SK-N-SH treated with all-trans-retinoic acid at 6 μM for 48 hours (cell line): ENCODE measurements around the gene SDF4.

ENCODE experiments used
- ATAC-seq: fragments of 200-7000 bp; cut with Tn5 transposase; 3 replicates; pipeline ENCODE4 v1.9.1; 2020; ENCODE audit warnings: mild to moderate bottlenecking, moderate library complexity
- ARNTL ChIP-seq: fragments of 450-650 bp; formaldehyde crosslinking; IDR thresholded peaks from 2 replicates; pipeline ENCODE4 v1.5.0; 2020; ENCODE audit warnings: low read depth, mild to moderate bottlenecking, moderate library complexity, borderline replicate concordance
- BACH2 ChIP-seq: fragments of 250-450 bp; sonication (Bioruptor Pico); IDR thresholded peaks from 2 replicates; pipeline ENCODE4 v1.9.0; 2021; ENCODE audit warnings: mild to moderate bottlenecking, borderline replicate concordance
- CSDC2 ChIP-seq: fragments of 250-450 bp; sonication (Bioruptor Pico); IDR thresholded peaks from 2 replicates; pipeline ENCODE4 v1.5.0; 2020; ENCODE audit warnings: mild to moderate bottlenecking, moderate library complexity
- ESRRG ChIP-seq: fragments of 250-450 bp; sonication (Bioruptor Pico); IDR thresholded peaks from 2 replicates; pipeline ENCODE4 v1.6.1; 2021; ENCODE audit warnings: mild to moderate bottlenecking
- GLIS3 ChIP-seq: fragments of 250-450 bp; sonication (Bioruptor Pico); IDR thresholded peaks from 2 replicates; pipeline ENCODE4 v1.5.0; 2020; ENCODE audit warnings: mild to moderate bottlenecking, moderate library complexity
- ISL1 ChIP-seq: fragments of 250-450 bp; sonication (Bioruptor Pico); IDR thresholded peaks from 2 replicates; pipeline ENCODE4 v2.1.2; 2022; ENCODE audit warnings: mild to moderate bottlenecking, moderate library complexity
- OSR1 ChIP-seq: fragments of 250-450 bp; sonication (Bioruptor Pico); IDR thresholded peaks from 2 replicates; pipeline ENCODE4 v1.8.0; 2022; ENCODE audit warnings: moderate library complexity, mild to moderate bottlenecking, inconsistent platforms
- PPARA ChIP-seq: fragments of 250-450 bp; sonication (Bioruptor Pico); IDR thresholded peaks from 2 replicates; pipeline ENCODE4 v1.5.0; 2020; ENCODE audit warnings: mild to moderate bottlenecking, borderline replicate concordance
- RARB ChIP-seq: fragments of 250-450 bp; sonication (Bioruptor Pico); IDR thresholded peaks from 2 replicates; pipeline ENCODE4 v1.8.0; 2021; ENCODE audit warnings: mild to moderate bottlenecking, moderate library complexity
- SNAI2 ChIP-seq: fragments of 250-450 bp; sonication (Bioruptor Pico); IDR thresholded peaks from 2 replicates; pipeline ENCODE4 v1.5.0; 2020; ENCODE audit warnings: mild to moderate bottlenecking, moderate library complexity
- TCF4 ChIP-seq: fragments of 250-450 bp; sonication (Bioruptor Pico); IDR thresholded peaks from 2 replicates; pipeline ENCODE4 v1.8.0; 2021; ENCODE audit warnings: mild to moderate bottlenecking, moderate library complexity, borderline replicate concordance
- TOX ChIP-seq: fragments of 250-450 bp; sonication (Bioruptor Pico); IDR thresholded peaks from 2 replicates; pipeline ENCODE4 v1.8.0; 2021; ENCODE audit warnings: mild to moderate bottlenecking, moderate library complexity, borderline replicate concordance
- ZC3H10 ChIP-seq: fragments of 250-450 bp; sonication (Bioruptor Pico); IDR thresholded peaks from 2 replicates; pipeline ENCODE4 v1.5.1; 2021; ENCODE audit warnings: mild to moderate bottlenecking, moderate library complexity
- ZFP3 ChIP-seq: fragments of 250-450 bp; sonication (Bioruptor Pico); IDR thresholded peaks from 2 replicates; pipeline ENCODE4 v1.5.0; 2020; ENCODE audit warnings: mild to moderate bottlenecking, moderate library complexity
- ZFP30 ChIP-seq: fragments of 450-650 bp; formaldehyde crosslinking; IDR thresholded peaks from 2 replicates; pipeline ENCODE4 v1.5.0; 2022; ENCODE audit warnings: mild to moderate bottlenecking, moderate library complexity
- ZNF70 ChIP-seq: fragments of 450-650 bp; formaldehyde crosslinking; IDR thresholded peaks from 2 replicates; pipeline ENCODE4 v1.5.0; 2020; ENCODE audit warnings: mild to moderate bottlenecking, moderate library complexity
- ZNF8 ChIP-seq: fragments of 450-650 bp; formaldehyde crosslinking; IDR thresholded peaks from 2 replicates; pipeline ENCODE4 v1.5.0; 2020; ENCODE audit warnings: mild to moderate bottlenecking, moderate library complexity
- TF ChIP-seq, protein P1 (sequence below): fragments of 250-450 bp; sonication (Bioruptor Pico); IDR thresholded peaks from 2 replicates; pipeline ENCODE4 v1.8.0; 2020; ENCODE audit warnings: mild to moderate bottlenecking, moderate library complexity, borderline replicate concordance
- TF ChIP-seq, protein P2 (sequence below): fragments of 250-450 bp; sonication (Bioruptor Pico); IDR thresholded peaks from 2 replicates; pipeline ENCODE4 v1.5.1; 2020; ENCODE audit warnings: low read depth, mild to moderate bottlenecking, moderate library complexity
- TF ChIP-seq, protein P3 (sequence below): fragments of 250-450 bp; sonication (Bioruptor Pico); IDR thresholded peaks from 2 replicates; pipeline ENCODE4 v1.8.0; 2021; ENCODE audit warnings: low read depth, mild to moderate bottlenecking, moderate library complexity, borderline replicate concordance
- TF ChIP-seq, protein P4 (sequence below): fragments of 250-450 bp; sonication (Bioruptor Pico); IDR thresholded peaks from 2 replicates; pipeline ENCODE4 v1.5.0; 2020; ENCODE audit warnings: mild to moderate bottlenecking, moderate library complexity

SDF4 gene

GRCh38 chr1:1236176-1236763 lies 4.5 kb upstream of the SDF4 start:
- TF ChIP-seq ZNF8 (CRISPR knock-in tag) (no peak), RARB (CRISPR knock-in tag) (no peak), ARNTL (CRISPR knock-in tag) (no peak), PPARA (CRISPR knock-in tag) (no peak), CSDC2 (CRISPR knock-in tag) (no peak), TOX (CRISPR knock-in tag) (no peak), BACH2 (CRISPR knock-in tag) (no peak), ZNF70 (CRISPR knock-in tag) (no peak)
- TF ChIP-seq, all 23 proteins: peak for 0
- no peak for ATAC-seq

GRCh38 chr1:1235016-1235744 lies 3.4 kb upstream of the SDF4 start:
- no peak for ATAC-seq
- no peak for TF ChIP-seq ARNTL (CRISPR knock-in tag)
- TF ChIP-seq CSDC2 (CRISPR knock-in tag), result no peak
- TF ChIP-seq, protein P1, sequence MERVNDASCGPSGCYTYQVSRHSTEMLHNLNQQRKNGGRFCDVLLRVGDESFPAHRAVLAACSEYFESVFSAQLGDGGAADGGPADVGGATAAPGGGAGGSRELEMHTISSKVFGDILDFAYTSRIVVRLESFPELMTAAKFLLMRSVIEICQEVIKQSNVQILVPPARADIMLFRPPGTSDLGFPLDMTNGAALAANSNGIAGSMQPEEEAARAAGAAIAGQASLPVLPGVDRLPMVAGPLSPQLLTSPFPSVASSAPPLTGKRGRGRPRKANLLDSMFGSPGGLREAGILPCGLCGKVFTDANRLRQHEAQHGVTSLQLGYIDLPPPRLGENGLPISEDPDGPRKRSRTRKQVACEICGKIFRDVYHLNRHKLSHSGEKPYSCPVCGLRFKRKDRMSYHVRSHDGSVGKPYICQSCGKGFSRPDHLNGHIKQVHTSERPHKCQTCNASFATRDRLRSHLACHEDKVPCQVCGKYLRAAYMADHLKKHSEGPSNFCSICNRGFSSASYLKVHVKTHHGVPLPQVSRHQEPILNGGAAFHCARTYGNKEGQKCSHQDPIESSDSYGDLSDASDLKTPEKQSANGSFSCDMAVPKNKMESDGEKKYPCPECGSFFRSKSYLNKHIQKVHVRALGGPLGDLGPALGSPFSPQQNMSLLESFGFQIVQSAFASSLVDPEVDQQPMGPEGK (CRISPR knock-in tag), result no peak
- no peak for TF ChIP-seq ISL1 (CRISPR knock-in tag)
- TF ChIP-seq, protein P2, sequence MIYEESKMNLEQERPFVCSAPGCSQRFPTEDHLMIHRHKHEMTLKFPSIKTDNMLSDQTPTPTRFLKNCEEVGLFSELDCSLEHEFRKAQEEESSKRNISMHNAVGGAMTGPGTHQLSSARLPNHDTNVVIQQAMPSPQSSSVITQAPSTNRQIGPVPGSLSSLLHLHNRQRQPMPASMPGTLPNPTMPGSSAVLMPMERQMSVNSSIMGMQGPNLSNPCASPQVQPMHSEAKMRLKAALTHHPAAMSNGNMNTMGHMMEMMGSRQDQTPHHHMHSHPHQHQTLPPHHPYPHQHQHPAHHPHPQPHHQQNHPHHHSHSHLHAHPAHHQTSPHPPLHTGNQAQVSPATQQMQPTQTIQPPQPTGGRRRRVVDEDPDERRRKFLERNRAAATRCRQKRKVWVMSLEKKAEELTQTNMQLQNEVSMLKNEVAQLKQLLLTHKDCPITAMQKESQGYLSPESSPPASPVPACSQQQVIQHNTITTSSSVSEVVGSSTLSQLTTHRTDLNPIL, result no peak
- TF ChIP-seq GLIS3 (CRISPR knock-in tag), result no peak
- no peak for TF ChIP-seq ZC3H10
- TF ChIP-seq RARB (CRISPR knock-in tag), result no peak
- no peak for TF ChIP-seq ZNF8 (CRISPR knock-in tag)
- no peak for TF ChIP-seq BACH2 (CRISPR knock-in tag)
- no peak for TF ChIP-seq ZFP30
- TF ChIP-seq TOX (CRISPR knock-in tag), result no peak
- no peak for TF ChIP-seq PPARA (CRISPR knock-in tag)
- TF ChIP-seq, protein P3, sequence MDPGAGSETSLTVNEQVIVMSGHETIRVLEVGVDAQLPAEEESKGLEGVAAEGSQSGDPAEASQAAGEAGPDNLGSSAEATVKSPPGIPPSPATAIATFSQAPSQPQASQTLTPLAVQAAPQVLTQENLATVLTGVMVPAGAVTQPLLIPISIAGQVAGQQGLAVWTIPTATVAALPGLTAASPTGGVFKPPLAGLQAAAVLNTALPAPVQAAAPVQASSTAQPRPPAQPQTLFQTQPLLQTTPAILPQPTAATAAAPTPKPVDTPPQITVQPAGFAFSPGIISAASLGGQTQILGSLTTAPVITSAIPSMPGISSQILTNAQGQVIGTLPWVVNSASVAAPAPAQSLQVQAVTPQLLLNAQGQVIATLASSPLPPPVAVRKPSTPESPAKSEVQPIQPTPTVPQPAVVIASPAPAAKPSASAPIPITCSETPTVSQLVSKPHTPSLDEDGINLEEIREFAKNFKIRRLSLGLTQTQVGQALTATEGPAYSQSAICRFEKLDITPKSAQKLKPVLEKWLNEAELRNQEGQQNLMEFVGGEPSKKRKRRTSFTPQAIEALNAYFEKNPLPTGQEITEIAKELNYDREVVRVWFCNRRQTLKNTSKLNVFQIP, result no peak

GRCh38 chr1:1234180-1234808 lies 2.5 kb upstream of the SDF4 start:
- no peak for TF ChIP-seq BACH2 (CRISPR knock-in tag)
- TF ChIP-seq, protein P3, result no peak
- TF ChIP-seq, protein P2, result no peak
- no peak for TF ChIP-seq GLIS3 (CRISPR knock-in tag)
- no peak for TF ChIP-seq OSR1 (CRISPR knock-in tag)
- no peak for TF ChIP-seq TOX (CRISPR knock-in tag)
- TF ChIP-seq SNAI2 (CRISPR knock-in tag), result no peak
- TF ChIP-seq ISL1 (CRISPR knock-in tag), result no peak
- no peak for TF ChIP-seq ZNF8 (CRISPR knock-in tag)
- no peak for ATAC-seq

DNA sequence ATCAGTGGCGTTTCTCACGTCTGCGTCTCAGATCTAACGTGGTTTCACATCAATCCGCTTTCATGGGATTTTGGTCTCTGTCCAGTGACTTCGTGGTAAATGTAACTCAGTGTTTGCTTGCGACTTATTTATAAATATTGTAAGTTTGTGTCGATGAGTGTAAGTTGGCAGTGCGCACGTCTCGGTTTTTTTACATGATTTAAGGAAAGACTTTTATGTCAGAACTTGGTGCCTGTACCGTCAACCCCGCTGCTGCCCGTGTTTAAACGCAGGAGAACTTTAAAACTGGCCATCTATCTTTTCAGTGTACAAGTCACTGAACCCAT lies 1.7 kb upstream of the SDF4 start:
- no peak for ATAC-seq
- no peak for TF ChIP-seq TOX (CRISPR knock-in tag)
- no peak for TF ChIP-seq GLIS3 (CRISPR knock-in tag)
- no peak for TF ChIP-seq ZFP3 (CRISPR knock-in tag)
- TF ChIP-seq ZC3H10, result no peak
- no peak for TF ChIP-seq TCF4 (CRISPR knock-in tag)
- no peak for TF ChIP-seq ARNTL (CRISPR knock-in tag)
- TF ChIP-seq ESRRG (CRISPR knock-in tag), result no peak
- TF ChIP-seq CSDC2 (CRISPR knock-in tag), result no peak
- TF ChIP-seq, protein P4, sequence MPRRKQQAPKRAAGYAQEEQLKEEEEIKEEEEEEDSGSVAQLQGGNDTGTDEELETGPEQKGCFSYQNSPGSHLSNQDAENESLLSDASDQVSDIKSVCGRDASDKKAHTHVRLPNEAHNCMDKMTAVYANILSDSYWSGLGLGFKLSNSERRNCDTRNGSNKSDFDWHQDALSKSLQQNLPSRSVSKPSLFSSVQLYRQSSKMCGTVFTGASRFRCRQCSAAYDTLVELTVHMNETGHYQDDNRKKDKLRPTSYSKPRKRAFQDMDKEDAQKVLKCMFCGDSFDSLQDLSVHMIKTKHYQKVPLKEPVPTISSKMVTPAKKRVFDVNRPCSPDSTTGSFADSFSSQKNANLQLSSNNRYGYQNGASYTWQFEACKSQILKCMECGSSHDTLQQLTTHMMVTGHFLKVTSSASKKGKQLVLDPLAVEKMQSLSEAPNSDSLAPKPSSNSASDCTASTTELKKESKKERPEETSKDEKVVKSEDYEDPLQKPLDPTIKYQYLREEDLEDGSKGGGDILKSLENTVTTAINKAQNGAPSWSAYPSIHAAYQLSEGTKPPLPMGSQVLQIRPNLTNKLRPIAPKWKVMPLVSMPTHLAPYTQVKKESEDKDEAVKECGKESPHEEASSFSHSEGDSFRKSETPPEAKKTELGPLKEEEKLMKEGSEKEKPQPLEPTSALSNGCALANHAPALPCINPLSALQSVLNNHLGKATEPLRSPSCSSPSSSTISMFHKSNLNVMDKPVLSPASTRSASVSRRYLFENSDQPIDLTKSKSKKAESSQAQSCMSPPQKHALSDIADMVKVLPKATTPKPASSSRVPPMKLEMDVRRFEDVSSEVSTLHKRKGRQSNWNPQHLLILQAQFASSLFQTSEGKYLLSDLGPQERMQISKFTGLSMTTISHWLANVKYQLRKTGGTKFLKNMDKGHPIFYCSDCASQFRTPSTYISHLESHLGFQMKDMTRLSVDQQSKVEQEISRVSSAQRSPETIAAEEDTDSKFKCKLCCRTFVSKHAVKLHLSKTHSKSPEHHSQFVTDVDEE, result no peak
- TF ChIP-seq SNAI2 (CRISPR knock-in tag), result no peak
- TF ChIP-seq ISL1 (CRISPR knock-in tag), result no peak
